Measurements from ENCODE around the gene AGAP1.

GRCh38 chr2:235544689-235544969 is 50.8 kb downstream of the AGAP1 start:
- no peak for TF ChIP-seq REST (IDR thresholded peaks at IDR 0.05; ENCODE audit: insufficient read depth in 1 of 2, low read depth in 2 of 2, low read length in 2 of 2)
- no peak for TF ChIP-seq SIN3A (IDR thresholded peaks at IDR 0.05; ENCODE audit: borderline replicate concordance, insufficient read depth, low read length)
